GM12892 (cell line): ENCODE measurements around the gene GJA3.

ENCODE experiments used
- DNase-seq: peaks from one replicate; pipeline ENCODE4 v3.0.0; 2011; ENCODE audit not compliant: insufficient read length
- FAIRE-seq: peaks from 2 replicates; lab custom pipeline; 2011; peaks lifted over from hg19 to GRCh38; lab: Jason Lieb, UNC
- POLR2A ChIP-seq: IDR thresholded peaks from 2 replicates; pipeline ENCODE4 v1.6.1; 2011; ENCODE audit warnings: low read depth, low read length, control low read depth
- POLR2AphosphoS5 ChIP-seq: IDR thresholded peaks from 2 replicates; pipeline ENCODE4 v1.6.1; 2011; ENCODE audit warnings: low read depth, low read length, control low read depth
- TAF1 ChIP-seq: IDR thresholded peaks from 2 replicates; pipeline ENCODE4 v1.6.1; 2011; ENCODE audit warnings: low read depth, mild to moderate bottlenecking, control low read depth, low read length, borderline replicate concordance

GJA3 gene

GRCh38 chr13:20131057-20131832 lies 29.6 kb downstream of the GJA3 start:
- DNase-seq (no peak), FAIRE-seq (no peak)
- no peak for TF ChIP-seq TAF1
- no peak for TF ChIP-seq POLR2AphosphoS5
- no peak for TF ChIP-seq POLR2A

DNA sequence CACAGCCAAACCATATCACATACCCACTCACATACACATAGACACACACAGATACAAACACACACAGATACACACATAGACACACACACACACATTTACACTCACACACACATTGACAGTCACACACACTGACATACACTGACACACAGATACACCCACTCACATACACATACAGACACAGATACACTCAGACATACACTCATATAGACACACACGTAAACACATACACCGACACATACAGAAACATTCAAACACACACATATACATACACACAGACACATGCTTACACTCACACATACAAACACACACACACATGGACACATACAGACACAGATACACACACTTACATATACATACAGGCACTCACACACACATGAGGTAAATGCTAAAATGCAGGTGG lies 30.2 kb downstream of the GJA3 start:
- no peak for TF ChIP-seq TAF1
- TF ChIP-seq POLR2AphosphoS5, result no peak
- no peak for TF ChIP-seq POLR2A
- DNase-seq (no peak), FAIRE-seq (no peak)

DNA sequence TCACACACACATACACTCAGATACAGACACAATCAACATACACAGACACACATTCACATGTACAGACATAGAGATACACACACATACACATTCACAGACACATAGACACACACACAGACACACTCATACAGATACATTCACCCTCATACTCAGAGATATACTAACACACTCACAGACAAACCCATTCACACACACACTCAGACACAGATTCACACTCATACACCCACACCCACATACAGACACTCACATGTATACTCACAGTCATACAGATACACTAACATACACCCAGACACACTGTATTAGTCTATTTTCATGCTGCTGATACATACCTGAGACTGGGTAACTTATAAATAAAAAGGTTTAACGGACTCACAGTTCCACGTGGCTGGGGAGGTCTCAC lies 30.8 kb downstream of the GJA3 start:
- no peak for FAIRE-seq
- TF ChIP-seq TAF1, result no peak
- no peak for TF ChIP-seq POLR2AphosphoS5
- TF ChIP-seq POLR2A, result no peak
- no peak for DNase-seq

- no peak for FAIRE-seq
- TF ChIP-seq TAF1, result no peak
- TF ChIP-seq POLR2A, result no peak
- TF ChIP-seq POLR2AphosphoS5, result no peak
- no peak for DNase-seq
Observed at GRCh38 chr13:20129076-20129475, 31.8 kb downstream of the GJA3 start.

- TF ChIP-seq TAF1 (no peak), POLR2AphosphoS5 (no peak), POLR2A (no peak)
- DNase-seq (no peak), FAIRE-seq (peak; percentile 38)
Observed at GRCh38 chr13:20128459-20128931, 32.4 kb downstream of the GJA3 start.

DNA sequence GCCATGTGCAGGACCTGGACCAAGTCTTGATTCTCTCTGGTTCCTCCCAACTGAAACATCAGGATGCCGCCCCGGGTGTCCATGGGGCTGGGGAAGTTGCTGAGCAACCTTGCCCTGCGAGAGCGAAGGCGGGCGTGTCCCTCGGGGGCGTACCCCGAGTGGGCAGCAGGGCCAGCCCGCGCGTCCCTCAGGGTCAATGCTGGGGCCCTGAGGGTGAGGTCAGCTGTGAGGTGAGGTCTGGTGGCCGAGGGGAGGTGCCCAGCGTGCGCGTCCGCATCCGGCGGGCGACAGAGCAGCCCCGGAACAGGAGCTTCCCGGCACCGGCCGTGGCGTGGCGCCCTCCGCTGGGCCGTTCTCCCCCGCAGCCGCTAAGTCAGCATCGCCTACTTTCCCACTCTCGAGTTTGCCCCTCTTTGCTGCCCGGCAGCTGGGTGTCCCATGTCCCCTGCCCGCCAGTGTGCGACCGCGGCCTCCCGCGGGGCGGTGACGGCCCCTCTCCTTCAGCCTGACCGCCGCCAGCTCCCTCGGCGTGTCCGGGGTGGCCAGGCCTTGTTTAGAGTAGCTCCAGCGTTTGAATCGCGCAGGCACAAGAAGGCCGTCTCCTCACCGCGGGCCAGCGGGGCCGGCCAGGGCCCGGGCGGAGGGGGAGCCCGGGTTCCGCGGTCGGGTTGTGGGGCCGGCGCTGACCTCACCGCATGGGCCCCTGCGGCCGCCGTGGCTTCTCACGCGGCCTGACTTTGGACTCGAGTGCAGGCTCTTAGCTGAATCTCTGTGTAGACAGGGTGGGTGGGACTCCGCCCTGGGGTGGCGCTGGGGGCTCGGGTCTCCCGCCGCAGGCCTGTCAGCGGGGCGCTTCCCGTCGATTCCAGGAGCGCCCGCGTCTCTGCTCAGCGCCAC lies 33.0 kb downstream of the GJA3 start:
- DNase-seq, result peak; percentile 52
- peak; percentile 89 for FAIRE-seq

GRCh38 chr13:20127262-20127561 lies 33.6 kb downstream of the GJA3 start:
- TF ChIP-seq POLR2A (no peak), POLR2AphosphoS5 (no peak)
- no peak for DNase-seq
- no peak for FAIRE-seq

More for the DNA sequence above, 33.0 kb downstream of the GJA3 start:
- TF ChIP-seq POLR2AphosphoS5, result no peak
- no peak for TF ChIP-seq TAF1
- no peak for TF ChIP-seq POLR2A

DNA sequence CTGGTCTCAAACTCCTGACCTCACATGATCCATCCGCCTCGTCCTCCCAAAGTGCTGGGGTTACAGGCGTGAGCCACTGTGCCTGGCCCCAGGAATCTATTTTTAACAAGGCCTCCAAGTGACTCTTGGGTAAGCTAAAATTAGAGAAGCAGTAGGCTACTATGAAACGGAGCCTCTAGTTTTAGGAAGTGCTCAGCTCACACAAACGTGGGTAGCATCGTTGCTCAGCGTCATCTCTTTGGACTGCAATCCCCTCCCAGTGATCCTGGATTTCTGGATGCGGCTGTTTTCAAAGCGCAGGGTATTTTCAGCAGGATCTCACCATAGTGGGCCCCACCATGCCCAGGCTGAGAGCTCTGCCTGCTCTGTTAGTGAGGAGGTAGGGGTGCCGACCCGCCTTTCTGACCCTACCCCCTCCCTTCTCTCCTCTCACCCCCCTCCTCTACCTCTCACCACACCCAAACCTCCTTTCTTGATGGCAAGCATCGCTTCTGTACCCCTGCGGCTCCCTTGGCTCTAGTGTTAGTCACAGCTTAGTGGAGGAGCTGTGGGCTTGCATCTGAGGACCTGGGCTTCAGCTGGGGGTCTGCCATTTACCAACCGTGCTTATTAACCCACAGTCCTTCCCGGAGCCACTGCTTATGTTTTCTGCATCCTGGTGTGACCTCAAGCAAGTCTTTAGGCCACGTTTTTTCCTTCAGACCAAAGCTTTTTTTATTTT lies 34.2 kb downstream of the GJA3 start:
- no peak for DNase-seq
- FAIRE-seq, result no peak
- no peak for TF ChIP-seq POLR2AphosphoS5
- no peak for TF ChIP-seq TAF1
- no peak for TF ChIP-seq POLR2A

GRCh38 chr13:20125783-20126165 lies 35.1 kb downstream of the GJA3 start:
- TF ChIP-seq POLR2AphosphoS5, result no peak
- no peak for TF ChIP-seq POLR2A
- no peak for FAIRE-seq
- DNase-seq, result no peak

DNA sequence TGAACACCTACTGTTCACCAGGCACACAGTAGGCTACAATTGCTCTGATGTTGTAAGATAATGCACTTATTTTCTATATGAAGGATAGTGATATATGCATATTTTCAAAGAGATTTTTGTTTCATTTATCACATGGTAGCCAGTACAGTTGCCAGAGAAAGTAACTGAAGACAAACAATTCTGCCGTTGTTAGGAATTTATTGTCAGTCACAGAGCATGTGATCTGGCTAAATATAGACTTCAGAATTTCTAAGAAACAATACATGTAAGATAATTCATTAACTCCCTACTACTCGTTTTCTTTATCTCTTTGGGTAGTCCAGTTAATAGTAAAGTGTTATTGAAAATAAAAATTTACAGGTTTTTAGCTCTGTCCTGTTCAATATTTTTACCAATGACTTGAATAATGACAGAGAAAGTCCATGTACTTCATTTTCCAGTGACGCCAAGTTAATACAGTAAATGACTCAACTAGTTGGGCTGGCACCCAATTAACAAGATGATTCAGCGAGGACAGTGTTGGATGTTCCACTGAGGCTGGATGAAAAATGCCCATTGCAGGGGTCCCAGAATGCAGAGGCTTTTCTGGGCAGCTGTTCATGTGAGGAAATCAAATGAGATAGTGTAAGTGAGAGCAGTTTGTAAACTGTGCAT lies 35.6 kb downstream of the GJA3 start:
- no peak for TF ChIP-seq TAF1
- TF ChIP-seq POLR2A, result no peak
- TF ChIP-seq POLR2AphosphoS5, result no peak
- FAIRE-seq (no peak), DNase-seq (no peak)

DNA sequence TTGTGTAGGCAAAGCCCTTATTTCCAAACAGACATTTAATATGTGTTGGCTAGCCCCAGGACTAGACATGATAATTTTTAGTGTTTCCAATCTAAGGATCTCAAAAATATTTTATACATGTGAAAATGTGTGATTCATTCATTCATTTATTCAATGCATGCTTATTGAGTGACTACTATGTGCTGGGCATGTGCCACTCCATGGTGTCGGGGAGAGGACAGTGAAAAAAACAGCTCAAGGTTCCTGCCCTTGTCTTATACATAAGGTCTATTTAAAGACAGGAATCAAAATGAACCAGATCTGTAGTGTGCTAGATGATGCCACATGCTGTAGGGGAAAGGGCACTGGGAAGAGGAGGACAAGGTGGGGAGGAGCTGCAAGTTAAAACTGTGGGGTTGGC lies 36.5 kb downstream of the GJA3 start:
- TF ChIP-seq POLR2AphosphoS5 (no peak), TAF1 (no peak), POLR2A (no peak)
- DNase-seq (no peak), FAIRE-seq (no peak)
